ENCODE results near the gene KLF2.
"Not testable (repeated sequence)": the region's sequence is repeated elsewhere in the genome, so short reads cannot be mapped to it uniquely, and the experiment has no call there.

Gene KLF2

DNA sequence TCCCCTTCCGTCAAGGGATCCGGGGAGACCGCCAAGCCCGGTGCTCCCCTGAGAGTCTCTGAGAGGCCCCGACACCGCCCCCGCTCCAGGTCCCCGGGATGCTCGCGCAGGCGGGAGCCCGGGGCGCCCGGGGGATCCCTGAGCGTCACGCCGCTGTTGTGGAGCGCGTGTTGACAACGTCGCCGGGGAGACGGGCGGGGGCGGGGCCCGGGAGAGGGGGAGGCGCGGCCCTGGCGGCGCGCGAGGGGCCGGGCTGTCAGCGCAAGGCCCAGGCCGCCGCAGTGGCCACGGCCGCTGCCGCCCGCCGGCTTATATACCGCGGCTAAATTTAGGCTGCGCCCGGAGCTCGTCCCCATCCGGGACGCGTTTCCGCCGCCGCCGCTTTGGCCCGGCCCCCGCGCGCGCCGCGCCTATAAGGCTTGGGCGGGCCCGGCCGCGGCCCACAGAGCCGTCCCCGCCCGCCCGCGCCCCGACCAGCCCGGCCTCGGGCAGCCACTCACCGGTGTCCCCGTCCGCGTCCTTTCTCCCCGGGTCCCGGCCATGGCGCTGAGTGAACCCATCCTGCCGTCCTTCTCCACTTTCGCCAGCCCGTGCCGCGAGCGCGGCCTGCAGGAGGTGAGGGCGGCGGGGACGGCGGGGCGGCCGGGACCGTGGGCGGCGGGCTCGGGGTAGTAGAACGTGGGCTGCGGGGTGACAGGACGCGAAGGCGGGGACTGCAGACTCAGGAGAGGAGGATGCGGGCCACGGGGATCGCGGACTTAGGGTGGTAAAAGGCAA, at the start of gene KLF2:
Gene KLF2 (plus strand): TSS at position 443 of the 777 bp plus-strand sequence. CDS start 98 bp downstream, at position 541.
- in situ Hi-C loops (cut with HindIII; ENCODE audit: low sequenced_read_pairs) = loop anchor here (5.0 kb wide), 1 partner anchor 48 kb away; no protein-coding TSS in a partner anchor

DNA sequence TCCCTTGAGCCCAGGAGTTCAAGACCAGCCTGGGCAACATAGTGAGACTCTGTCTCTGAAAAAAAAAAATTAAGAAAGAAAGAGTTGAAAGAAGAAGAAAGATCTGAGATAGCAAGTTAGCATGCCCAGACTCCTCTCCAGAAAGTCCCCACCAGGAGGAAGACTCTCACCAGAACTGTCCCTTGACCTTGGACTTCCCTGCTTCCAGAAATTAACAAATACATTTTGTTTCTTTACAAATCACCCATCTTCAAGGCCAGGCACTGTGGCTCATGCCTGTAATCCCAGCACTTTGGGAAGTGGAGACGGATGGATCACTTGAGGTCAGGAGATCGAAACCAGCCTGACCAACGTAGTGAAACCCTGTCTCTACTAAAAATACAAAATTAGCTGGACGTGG, 44.3 kb upstream of the KLF2 start:
- in situ Hi-C loops (cut with HindIII; ENCODE audit: low sequenced_read_pairs) = no loop called here

DNA sequence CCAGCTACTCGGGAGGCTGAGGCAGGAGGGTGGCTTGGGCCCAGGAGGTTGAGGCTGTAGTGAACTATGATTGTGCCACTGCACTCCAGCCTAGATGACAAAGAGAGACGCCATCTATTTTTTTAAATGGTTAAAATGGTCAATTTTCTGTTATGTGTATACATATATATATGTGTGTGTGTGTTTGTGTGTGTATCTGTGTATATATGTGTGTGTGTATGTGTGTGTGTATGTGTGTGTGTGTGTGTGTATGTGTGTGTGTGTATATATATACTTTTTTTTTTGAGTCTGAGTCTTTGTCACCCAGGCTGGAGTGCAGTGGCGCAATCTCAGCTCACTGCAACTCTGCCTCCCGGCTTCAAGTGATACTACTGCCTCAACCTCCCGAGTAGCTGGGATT, 42.9 kb upstream of the KLF2 start:
- in situ Hi-C loops (cut with HindIII; ENCODE audit: low sequenced_read_pairs) = no loop called here

DNA sequence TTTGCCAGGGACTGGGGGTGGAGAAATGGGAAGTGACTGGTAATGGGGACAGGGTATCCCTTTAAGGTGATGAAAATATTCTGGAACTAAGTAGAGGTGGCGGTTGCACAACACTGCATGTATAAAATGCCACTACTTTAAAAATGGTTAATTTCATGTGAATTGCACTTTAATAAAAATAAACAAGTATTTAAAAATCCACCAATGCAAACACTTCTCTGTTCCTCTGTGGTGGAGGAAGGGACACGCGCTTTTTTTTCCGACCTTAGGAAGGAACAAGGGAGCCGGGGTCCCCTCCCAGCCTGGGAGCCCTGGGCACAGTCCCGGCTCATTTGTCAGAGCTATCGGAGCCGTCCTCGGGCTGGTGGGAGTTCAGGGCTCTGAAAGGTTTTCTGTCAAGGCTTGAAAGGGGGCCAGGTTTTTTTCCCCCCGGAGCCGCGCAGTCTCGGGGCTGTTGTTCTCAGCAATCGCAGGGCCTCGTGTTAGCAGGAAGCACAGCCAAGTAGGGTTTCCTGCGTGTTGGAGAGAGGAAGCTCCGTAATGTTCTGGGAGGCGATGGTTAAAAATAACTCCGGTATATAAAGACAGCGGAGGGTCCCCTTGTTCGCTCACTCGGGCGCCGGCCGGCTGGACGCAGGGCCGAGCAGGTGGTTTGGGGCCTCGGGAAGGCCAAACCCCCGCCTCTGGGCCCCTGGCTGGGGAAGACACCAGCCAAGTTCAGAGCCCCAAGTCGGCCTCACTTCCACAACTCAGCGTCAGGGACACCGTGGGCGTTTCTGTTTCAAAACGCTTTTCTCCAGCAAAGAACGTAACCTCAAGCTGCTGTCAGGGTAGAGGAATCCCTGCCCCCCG, 41.2 kb upstream of the KLF2 start:
- in situ Hi-C loops (cut with HindIII; ENCODE audit: low sequenced_read_pairs) = no loop called here

DNA sequence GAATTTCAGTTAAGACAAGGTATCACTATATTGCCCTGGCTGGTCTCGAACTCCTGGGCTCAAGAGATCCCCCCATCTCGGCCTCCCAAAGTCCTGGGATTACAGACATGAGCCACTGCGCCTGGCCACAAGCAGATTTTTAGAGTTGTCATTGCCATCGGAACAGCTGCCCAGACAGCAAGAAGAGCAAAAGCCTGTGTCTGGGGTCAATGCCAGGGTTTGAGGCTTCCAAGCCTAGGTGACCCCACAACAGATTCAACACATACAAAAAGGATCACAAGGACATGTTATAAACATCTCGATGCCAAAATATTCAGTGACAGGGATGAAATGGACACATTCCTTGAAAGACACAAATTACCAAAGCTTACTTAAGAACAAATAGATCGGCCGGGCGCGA, 40.1 kb upstream of the KLF2 start:
- in situ Hi-C loops (cut with HindIII; ENCODE audit: low sequenced_read_pairs) = no loop called here

DNA sequence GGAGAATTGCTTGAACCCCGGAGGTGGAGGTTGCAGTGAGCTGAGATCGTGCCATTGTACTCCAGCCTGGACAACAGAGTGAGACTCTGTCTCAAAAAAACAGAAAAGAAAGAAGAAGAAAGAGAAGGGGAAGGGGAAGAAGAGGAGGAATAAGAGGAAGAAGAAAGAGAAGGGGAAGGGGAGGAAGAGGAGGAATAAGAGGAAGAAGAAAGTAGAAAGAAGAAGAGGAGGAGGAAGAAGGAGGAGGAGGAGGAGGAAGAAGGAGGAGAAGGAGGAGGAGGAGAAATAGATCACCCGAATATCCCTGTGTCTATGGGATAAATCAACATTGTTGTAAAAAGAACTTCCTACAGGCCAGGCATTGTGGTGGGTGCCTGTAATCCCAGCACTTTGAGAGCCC, 39.5 kb upstream of the KLF2 start:
- in situ Hi-C loops (cut with HindIII; ENCODE audit: low sequenced_read_pairs) = loop anchor here (5.0 kb wide), 3 partner anchors 38 to 82 kb away; no protein-coding TSS in a partner anchor

DNA sequence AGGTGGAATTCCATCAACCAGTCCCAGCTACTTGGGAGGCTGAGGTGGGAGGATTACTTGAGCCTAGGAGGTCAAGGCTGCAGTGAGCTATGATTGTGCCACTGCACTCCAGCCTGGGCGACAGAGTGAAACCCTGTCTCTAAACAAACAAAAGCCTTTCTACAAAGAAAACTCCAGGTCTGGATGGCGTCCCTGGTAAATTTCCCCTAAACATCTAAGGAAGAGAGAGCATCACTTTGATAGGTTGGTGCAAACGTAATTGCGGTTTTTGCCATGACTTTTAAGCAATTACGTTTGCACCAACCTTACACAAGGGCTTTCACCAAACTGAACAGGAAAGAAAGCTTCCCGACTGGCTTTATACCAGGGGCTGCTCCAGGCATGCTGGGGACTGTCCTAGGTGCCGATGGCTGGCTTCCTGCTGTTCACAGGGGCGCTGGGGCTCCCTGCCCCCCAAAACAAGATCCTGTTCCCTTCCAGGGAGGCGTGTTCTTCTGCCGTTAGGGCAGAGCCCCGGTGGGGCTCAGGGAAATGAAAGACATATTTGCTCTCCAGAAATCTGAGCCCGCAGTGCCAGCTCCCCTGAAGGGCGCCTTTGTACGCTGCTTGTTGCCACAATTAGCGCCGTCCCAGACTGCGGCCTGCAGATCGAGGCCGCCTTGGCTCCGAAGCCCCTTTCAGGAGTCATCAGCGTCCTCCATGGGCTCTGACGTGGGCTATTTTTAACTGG, 38.7 kb upstream of the KLF2 start:
- in situ Hi-C loops (cut with HindIII; ENCODE audit: low sequenced_read_pairs) = loop anchor here (5.0 kb wide), 3 partner anchors 39 to 81 kb away; no protein-coding TSS in a partner anchor

DNA sequence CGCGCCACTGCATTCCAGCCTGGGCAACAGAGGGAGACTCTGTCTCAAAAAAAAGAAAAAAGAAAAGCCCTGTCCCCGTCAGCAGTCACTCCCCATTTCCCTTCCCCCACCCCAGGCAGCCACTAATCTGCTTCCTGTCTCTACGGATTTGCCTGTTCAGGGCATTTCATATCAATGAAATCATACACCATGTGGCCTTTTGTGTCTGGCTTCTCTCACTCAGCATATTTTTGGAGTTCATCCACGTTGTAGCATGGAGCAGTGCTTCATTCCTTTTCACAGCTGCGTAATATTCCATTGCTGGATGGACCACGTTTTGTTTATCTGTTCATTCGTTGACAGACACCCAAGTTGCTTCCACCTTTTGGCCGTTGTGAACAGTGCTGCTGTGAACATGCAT, 36.1 kb upstream of the KLF2 start:
- in situ Hi-C loops (cut with HindIII; ENCODE audit: low sequenced_read_pairs) = loop anchor here (5.0 kb wide), 3 partner anchors 41 to 81 kb away; no protein-coding TSS in a partner anchor

DNA sequence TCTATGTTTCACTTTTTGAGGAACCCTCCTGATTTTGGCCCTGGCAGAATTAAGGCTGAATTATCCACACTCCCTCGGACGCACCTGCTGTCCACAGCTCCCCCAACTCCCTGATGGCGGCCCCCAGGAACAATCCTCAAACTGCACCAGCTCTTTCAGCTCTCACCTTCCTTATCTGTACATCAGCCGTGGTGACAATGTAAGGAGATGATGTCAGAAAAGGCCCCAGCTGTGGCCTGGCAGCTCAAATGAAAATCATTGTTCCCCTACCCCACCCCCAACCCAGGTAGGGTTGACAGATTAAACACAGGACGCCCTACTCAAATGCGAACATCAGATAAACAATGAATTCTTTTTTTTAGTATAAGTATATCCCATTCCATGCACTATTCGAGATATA, 35.0 kb upstream of the KLF2 start:
- in situ Hi-C loops (cut with HindIII; ENCODE audit: low sequenced_read_pairs) = loop anchor here (5.0 kb wide), 3 partner anchors 42 to 82 kb away; no protein-coding TSS in a partner anchor

DNA sequence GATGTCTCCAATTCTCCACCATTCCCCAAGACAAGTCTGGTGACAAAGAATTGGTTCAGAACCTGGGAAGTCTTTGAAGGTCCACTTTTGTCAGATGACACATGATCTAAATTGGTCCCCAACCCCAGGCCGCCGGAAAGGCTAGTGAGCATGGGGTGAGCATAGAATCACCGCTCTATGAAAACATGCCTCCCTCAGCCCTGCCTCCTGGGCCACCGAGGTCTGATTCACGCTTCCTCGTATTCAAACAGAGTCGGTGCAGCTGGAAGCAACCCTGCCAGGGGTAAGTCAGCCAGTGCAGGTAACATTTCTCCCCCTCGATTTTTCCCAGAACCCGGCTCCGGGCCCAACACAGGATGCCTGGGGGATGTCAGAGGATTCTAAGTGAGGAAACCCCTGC, 33.9 kb upstream of the KLF2 start:
- in situ Hi-C loops (cut with HindIII; ENCODE audit: low sequenced_read_pairs) = no loop called here

DNA sequence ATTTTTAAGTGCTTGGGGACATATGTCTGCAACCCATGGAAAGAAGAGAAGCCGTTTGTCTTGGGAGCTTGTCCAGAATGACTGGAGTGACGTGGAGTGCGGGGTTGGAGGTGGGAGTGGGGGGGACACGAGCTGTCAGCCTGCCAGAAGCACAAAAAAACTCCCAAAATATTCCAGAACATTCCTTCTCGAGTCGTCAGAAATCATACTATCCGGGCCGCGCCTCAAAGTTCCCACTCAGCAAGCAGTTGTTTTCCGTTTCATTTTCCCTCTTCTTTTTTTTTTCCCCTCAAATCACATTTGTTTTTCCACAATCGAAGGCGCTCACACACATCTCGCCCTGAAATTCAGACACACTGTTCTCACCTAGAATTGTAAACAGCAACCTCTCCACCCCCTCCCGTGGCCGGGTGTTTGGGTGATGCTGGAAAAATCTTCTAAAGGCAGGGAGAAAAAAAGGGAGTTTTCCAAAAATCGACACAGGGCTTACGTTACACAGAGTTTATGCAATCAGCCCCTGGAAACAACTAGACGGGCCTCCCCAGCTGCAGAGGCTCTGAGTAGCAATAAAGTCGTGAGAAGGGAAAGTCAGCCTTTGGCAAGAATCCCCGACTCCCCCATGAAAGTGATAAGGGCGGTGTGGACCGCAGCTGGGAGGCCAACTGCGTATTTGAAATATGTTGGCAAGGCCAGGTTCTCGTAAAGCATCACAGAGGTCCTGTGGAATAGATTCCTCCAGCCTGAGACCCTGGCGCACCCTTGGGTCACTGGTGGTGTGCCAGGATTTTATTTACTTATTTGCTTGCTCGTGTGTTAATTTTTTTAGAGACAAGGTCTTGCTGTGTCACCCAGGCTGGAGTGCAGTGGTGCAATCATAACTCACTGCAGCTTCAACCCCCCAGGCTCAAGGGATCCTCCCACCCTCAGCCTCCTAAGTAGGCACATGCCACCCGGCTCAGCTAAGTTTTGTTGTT, 31.2 kb upstream of the KLF2 start:
- in situ Hi-C loops (cut with HindIII; ENCODE audit: low sequenced_read_pairs) = no loop called here

DNA sequence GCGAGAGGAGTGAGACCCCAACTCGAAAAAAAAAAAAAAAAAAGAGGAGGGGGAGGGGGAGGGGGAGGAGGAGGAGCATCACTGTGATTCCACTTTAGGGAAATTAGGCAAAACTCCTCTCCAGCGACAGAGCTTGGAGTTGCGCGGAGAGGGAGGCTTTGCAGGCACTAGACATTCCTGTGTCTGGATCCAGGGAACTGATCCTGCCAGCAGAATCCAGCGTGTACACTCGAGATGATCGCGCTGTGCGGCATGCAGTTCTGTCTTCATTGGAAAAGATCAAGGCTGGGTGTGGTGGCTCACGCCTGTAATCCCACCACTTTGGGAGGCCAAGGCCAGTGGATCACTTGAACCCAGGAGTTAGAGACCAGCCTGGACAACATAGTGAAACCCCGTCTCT, 29.6 kb upstream of the KLF2 start:
- in situ Hi-C loops (cut with HindIII; ENCODE audit: low sequenced_read_pairs) = no loop called here

DNA sequence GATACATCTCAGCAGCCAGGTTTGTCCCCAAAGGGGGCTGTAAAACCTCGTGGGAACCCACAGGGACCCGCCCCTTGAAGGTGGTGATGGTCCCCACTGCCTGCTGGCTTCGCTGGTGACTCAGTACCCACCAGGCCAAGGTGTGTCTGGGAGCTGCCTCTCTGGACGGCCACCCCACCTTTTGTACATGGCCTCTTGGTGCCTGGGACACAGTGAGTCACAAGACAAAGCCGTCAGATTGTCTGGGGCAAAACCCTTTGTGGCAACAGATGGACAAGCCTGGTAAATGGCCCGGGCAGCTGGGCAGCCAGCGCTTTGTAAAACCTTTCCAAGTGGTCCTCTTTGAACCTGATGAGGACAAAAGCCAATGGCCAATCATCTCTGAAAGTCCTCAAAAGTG, 27.9 kb upstream of the KLF2 start:
- in situ Hi-C loops (cut with HindIII; ENCODE audit: low sequenced_read_pairs) = no loop called here

DNA sequence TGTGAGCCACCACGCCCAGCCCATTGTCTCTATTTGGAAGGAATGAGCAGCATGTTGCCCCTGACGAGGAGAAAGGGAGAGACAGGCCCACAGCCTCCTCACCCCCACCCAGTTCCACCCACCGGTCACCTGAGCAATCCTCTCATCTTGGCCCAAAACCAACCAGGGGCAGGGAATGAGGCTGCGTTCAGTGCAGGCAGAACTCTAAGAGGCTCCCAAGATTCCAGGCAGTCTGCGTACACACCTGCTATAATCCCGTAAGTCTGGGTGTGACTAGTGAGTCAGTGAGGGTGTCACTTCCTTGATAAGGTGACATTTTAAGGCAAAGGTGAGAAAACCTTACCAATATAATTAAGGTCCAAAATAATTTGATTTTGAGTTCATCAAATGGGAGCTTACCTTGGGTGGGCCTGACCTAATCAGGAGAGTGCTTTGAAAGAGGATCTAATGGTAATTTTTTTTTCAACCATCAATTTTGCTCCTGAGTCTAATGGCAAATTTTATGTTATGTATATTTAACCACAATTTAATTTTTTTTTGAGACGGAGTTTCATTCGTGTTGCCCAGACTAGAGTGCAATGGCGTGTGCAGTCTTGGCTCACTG, 26.9 kb upstream of the KLF2 start:
- in situ Hi-C loops (cut with HindIII; ENCODE audit: low sequenced_read_pairs) = no loop called here

DNA sequence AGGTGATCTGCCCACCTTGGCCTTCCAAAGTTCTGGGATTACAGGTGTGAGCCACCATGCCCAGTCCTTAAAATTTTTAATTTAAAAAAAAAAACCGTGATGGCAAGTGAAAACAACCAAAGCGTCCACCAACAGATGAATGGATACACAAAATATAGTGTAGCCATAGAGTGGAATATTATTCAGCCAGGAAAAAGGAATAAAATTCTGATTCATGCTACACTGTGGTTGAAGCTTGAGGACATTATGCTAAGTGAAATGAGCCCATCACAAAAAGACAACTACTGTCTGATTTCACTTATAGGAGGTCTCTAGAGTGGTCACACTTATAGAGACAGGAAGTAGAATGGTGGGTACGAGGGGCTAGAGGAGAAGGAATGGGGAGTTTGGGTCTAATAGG, 26.3 kb upstream of the KLF2 start:
- in situ Hi-C loops (cut with HindIII; ENCODE audit: low sequenced_read_pairs) = no loop called here

DNA sequence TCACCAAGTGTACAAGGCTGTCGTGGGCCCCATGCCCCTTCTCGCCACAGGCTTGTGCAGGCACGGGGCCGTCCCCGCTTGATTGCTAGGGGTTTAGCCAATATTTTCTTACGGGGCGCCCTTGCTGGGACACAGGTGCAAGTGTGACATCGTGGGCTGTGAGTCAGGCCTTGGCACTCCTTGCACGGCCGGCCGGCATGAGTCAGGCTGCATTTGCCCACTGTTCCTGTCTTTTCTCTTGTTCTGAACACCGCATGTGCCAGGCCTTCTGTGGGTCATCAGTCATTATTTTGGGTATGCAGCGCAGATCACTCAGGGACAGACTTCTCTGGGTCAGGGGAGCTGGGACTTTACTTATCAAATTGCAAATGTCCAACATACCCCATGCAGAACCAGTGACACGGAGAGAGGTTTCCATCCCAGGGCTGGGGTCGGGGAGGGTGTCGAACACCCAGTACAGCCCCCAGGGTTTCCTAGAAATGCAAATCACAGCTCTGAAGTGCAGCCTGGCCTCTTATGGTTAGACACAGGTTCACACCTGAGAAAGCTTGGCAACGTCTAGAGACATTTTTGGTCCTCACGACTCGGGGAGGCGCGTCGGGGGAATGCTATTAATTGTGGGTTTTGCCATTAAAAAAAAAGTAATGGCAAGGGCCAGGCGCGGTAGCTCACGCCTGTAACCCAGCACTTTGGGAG, 22.5 kb upstream of the KLF2 start:
- in situ Hi-C loops (cut with HindIII; ENCODE audit: low sequenced_read_pairs) = no loop called here

DNA sequence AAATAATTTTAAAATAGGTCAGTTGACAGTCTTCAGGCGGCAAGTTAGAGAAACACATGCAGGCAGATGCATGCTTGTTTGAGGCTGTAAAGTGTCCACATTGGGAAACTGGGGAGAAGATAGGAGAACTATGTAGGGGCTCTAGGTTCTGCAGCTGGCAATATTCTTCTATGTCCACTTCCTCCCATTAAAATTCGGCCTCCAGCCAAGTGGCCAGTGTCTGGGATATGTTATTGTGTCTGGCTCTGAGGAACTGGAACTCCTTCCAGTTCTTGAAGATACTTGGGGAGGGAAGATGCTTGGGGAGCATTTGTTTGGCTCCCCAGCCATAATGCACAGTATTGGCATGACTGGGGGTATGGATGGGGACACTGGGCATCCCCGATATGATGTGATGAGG, 20.9 kb upstream of the KLF2 start:
- in situ Hi-C loops (cut with HindIII; ENCODE audit: low sequenced_read_pairs) = no loop called here

DNA sequence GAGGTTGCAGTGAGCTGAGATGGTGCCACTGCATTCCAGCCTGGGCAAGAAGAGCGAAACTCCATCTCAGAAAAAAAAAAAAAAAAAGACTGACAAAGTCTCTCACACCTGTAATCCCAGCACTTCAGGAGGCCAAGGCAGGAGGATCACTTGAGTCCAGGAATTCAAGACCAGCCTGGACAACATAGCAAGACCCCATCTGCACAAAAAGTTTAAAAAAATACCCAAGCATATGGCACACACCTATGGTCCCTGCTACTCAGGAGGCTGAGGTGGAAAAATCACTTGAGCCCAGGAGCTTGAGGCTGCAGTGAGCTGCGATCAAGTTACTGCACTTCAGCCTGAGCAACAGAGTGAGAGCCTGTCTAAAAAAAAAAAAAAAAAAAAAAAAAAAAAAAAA, 20.1 kb upstream of the KLF2 start:
- in situ Hi-C loops (cut with HindIII; ENCODE audit: low sequenced_read_pairs) = not testable (repeated sequence)

DNA sequence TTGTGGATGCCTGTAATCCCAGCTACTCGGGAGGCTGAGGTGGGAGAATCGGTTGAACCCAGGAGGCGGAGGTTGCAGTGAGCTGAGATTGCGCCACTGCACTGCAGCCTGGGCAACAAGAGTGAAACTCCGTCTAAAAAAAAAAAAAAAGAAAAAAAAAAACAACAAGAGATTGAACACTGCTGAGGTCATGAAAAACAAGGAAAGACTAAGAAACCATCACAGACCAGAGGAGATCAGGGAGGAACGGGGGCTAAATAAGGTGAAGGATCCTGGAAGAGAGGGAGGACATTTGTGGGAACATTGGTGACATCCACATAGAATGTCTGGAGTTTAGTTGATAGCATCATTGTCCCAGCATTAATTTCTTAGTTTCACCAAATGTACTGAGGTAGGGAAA, 19.6 kb upstream of the KLF2 start:
- in situ Hi-C loops (cut with HindIII; ENCODE audit: low sequenced_read_pairs) = not testable (repeated sequence)

Measured in endothelial cell of hepatic sinusoid (primary cell).